GM21786 (cell line): ENCODE data around the gene OGT.
A peak's percentile ranks its signal among the peaks of the same experiment; 100 is the strongest.
"Not testable (repeated sequence)": the region's sequence is repeated elsewhere in the genome, so short reads cannot be mapped to it uniquely, and the experiment has no call there.

Experiments
- ATAC-seq: cut with Tn5 transposase; IDR thresholded peaks from one replicate; pipeline ENCODE4 v1.9.1; 2021; ENCODE audit not compliant: unreplicated experiment

Gene OGT

DNA sequence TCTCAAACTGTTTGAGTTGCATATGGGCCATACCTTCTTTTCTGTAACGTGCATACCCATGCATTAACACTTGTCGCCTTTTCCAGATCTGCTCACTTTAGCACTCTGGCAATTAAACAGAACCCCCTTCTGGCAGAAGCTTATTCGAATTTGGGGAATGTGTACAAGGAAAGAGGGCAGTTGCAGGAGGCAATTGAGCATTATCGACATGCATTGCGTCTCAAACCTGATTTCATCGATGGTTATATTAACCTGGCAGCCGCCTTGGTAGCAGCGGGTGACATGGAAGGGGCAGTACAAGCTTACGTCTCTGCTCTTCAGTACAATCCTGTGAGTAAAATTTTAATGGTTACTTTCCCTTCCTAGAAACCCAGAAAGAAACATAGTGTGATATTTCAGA lies 4.8 kb downstream of the OGT start:
- ATAC-seq, result no peak

GRCh38 chrX:71540801-71541200 lies 7.9 kb downstream of the OGT start:
- peak; percentile 19 for ATAC-seq

- peak; percentile 83 for ATAC-seq
Measured at GRCh38 chrX:71541210-71542022, 8.5 kb downstream of the OGT start.

- no peak for ATAC-seq
Measured at GRCh38 chrX:71542411-71542810, 9.5 kb downstream of the OGT start.

DNA sequence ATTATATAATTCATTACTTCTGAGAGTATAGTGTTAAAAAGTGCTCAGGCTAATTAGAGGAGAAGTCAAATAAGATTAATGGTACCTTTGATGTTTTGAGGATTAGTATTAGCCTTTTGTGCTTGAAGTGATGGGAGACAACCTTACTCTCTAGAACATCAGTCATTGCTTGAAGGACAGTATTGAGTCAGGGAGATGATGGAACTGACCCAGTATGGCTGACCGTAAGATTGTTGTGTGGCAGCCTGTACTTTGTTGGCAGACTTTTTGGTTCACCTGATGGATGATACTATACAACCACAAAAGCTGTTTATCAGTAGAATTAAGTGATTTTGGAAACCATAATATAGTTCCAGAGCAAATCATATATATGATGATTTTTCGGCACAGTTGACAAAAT lies 9.9 kb downstream of the OGT start:
- ATAC-seq, result no peak

DNA sequence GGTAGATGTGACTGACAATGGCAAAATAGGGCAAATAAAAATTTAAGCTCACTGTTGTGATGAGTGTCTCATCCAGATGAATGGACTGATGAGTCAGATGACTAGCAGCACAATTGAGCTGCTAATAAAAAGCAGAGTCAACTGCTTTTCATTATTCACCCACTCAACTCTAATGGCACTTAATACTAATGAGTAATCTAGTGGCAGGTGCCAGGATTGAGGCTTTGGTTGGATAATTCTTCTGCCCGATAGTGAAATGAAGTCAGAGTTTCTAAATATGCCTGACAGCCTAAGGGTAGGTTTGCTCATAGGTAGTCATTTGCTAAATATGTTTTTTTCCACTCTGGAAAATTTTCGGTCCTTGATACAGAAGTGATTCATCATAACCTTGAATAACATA lies 10.4 kb downstream of the OGT start:
- ATAC-seq, result no peak

- no peak for ATAC-seq
Measured at GRCh38 chrX:71545364-71545763, 12.5 kb downstream of the OGT start.

GRCh38 chrX:71546879-71547278 lies 14.0 kb downstream of the OGT start:
- ATAC-seq, result no peak

- ATAC-seq, result no peak
Measured at GRCh38 chrX:71547339-71547738, 14.4 kb downstream of the OGT start.

DNA sequence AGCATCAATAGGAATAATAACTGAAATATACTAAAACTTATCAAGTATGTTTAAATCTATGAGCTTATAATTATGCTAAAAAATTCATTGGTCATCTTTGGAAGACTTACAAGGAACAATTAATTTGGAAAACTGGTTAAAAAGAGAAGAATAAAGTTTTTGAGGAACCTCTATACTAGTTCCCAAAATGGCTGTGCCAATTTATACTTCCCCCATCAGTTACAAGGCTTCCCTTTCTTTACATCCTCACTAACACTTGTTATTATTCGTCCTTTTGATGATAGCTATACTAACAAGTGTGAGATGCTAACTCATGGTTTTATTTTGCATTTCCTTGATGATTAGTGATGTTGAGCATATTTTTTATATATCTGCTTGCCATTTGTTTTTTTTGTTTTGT lies 17.1 kb downstream of the OGT start:
- ATAC-seq, result no peak

- ATAC-seq, result no peak
Measured at GRCh38 chrX:71550578-71550977, 17.7 kb downstream of the OGT start.

- no peak for ATAC-seq
Measured at GRCh38 chrX:71556036-71556435, 23.1 kb downstream of the OGT start.

DNA sequence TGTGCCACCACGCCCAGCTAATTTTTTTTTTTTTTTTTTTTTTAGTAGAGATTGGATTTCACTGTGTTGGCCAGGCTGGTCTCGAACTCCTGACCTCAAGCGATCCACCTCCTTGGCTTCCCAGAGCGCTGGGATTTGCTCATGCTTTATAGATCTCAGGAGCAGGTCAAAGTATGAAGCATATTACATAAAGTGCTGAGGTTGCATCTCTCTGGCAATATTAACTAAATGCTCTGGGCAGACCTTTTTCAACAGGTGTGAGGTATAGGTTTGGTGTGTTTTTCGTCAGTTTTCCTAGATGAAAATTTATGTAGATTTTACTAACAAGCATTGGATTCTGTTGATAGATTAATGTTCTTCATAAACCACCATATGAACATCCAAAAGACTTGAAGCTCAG lies 26.0 kb downstream of the OGT start:
- ATAC-seq, result no peak

DNA sequence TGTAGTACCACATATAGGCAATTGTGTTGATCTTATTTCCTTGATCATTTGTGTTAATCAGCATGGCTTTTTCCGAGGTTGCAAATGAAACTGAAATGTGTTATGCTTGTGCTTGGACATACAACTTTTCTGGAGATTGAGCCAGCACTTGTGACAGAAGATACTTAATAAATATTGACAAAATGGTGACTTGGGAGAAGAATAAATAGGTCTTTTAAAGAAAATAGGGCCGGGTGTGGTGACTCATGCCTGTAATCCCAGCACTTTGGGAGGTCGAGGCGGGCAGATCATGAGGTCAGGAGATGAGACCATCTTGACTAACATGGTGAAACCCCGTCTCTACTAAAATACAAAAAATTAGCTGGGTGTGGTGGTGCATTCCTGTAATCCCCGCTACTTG lies 26.9 kb downstream of the OGT start:
- ATAC-seq, result not testable (repeated sequence)

GRCh38 chrX:71563921-71564320 lies 31.0 kb downstream of the OGT start:
- ATAC-seq, result no peak

DNA sequence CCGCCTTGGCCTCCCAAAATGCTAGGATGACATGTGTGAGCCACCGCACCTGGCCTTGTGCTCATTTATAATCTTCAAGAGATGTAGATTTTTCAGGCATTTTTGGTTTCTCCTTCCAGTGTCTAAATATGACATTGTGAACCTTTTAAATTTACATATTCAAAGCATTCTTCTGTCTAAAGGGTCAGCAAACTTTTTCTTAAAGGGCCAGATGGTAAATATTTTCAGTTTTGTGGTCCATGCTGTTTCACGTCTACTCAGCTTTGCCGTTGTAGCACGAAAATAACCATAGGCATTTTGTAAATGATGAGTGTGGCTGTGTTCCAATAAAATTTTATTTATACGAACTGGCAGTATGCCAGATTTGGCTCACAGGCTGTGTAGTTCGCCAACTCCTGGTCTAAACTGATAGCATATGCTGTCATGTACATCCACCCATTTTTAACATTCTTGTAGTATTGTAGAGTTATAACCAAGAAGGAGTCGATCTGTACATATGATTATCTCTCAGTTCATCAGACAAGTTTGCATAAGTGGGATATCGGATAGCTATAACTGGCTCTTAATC lies 32.7 kb downstream of the OGT start:
- ATAC-seq, result no peak

DNA sequence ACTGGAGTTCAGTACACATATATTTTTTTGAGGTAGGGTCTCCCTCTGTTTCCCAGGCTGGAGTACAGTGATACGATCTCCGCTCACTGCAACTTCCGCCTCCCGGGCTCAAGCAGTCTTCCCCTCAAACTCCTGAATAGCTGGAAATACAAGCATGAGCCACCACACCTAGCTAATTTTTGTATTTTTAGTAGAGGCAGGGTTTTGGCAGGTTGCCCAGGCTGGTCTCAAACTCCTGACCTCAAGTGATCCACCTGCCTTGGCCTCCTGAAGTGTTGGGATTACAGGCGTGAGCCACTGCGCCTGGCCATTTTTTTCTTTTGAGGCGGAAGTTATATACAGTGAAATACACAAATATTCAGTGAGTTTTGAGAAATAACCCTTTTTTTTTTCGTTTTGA lies 38.5 kb downstream of the OGT start:
- ATAC-seq, result not testable (repeated sequence)

- no peak for ATAC-seq
Measured at GRCh38 chrX:71573590-71573989, 40.7 kb downstream of the OGT start.

DNA sequence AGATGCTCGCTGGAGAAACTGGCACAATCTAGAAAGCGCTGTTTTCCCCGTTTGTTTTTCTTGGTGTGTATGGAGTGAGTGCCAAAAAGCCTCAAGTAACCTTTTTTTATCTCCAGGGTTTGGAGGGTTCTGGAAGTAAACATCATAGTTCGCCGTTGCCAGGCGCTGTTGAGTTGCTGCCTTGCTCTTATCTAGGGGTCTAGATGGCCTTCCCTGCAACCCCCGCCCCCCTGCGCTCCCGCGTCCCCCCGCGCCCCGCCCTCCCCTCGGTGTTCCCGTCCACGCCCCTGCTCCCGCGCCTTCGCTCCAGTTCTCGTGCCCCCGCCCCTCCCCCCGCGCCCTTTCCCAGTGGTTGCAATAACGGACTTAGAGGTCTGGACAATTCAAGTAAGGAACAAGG lies 44.8 kb downstream of the OGT start:
- ATAC-seq, result no peak

DNA sequence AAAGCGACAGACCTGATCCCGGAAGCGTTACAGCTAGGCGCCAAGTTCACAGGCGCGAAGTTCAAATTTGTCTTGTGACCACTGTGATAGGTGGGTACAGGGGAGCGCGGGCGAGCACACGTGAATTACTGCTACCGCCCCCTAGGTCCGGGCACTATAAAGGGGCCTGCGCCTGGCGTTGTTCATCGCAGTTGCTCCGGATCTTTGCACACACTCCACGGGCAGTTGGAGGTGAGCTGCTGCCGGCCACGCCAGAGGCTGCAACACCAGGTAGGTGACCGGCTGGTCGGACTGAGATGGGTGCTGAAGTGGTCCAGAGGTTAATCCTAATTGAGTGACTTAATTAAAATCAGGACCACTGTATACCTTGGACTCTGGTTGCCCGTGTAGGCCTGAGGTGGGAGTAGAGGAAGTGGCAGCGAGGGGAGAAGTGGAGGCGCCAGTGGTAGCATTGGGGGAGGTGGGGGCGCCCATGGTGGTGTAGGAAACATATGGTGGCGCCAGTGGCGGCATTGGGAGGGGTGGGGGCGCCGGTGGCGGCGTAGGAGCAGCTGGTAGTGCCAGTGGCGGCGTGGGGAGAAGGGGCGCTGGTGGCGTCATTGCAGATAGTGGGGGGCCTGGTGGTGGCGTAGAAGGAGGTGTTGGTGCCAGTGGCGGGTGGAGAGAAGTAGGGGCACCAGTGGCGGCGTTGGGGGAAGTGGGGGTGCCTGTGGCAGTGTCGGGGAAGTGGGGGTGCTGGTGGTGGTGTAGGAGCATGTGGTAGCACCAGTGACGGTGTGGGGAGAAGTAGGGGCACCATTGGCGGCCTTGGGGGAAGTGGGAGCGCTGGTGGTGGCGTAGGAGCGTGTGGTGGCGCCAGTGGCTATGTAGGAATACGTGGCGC lies 45.6 kb downstream of the OGT start, which contains the start of gene GCNA:
Gene GCNA, plus strand, starts transcription at position 185 of the 883 bp plus-strand sequence. CDS start 2,385 bp downstream, outside the sequence.
- ATAC-seq, result no peak

- no peak for ATAC-seq
Measured at GRCh38 chrX:71579136-71579989, 46.5 kb downstream of the OGT start.
